ENCODE measurements around the gene IQCM.
"Not testable (repeated sequence)": the region's sequence is repeated elsewhere in the genome, so short reads cannot be mapped to it uniquely, and the experiment has no call there.

The IQCM gene

GRCh38 chr4:149555146-149555545 is 260.5 kb downstream of the IQCM start:
- DNase-seq = no peak

GRCh38 chr4:149553959-149554520 is 261.6 kb downstream of the IQCM start:
- DNase-seq = no peak

DNA sequence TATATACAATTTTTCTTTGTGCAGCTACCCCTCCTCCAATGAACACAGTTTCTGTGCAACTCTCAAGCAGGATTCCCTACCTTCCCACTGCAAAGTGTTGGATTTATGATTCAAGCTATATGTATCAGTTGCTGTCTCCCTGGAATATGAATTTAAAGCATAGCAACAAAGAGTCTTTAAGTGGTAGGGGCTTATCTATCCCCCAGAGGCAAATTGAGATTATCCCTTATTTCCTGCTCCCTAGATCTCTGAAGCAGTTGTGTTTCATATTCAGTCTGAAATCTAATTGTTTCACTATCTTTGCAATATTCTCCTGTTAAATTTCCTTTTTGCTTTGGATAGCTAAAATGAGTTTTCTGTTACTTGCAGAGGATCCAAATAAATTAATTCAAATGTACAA is 263.0 kb downstream of the IQCM start:
- DNase-seq = no peak

DNA sequence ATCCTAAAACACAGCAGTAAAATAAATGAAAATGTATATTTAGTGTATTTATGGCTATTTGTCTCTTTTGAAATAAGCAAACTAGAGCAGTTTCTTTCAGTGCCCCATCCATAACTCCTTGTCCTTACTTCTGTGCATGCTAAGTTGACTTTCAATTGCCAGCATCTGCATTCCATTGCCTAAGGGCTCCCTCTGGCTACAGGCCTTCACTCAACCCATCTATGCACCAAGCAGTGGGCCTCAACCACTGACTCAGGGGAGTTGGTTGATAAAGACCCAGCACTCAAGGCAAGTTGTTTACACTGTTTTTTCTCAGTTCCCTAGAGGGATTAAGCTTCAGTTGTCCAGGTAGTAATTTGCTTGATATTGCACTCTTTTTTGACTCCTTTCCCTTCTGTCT is 265.7 kb downstream of the IQCM start:
- DNase-seq = no peak

DNA sequence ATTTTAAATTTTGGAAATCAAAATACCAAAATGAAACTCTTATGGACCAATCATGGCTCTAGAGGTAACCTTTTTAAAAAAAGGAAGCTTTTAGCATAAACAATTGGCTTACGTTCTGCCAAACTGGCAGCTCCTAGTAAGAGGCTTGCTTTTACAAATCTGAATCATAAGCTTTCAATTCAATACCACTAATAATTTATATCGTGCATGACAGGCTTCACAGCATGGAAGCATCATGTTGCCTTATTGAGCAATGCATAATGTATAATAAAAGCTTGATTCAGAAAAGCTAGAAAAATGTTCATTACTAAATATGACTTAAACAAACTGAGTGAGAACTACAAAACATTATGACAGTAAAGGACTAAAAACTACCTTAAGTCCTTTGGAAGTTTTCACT is 280.9 kb downstream of the IQCM start:
- no peak for DNase-seq

DNA sequence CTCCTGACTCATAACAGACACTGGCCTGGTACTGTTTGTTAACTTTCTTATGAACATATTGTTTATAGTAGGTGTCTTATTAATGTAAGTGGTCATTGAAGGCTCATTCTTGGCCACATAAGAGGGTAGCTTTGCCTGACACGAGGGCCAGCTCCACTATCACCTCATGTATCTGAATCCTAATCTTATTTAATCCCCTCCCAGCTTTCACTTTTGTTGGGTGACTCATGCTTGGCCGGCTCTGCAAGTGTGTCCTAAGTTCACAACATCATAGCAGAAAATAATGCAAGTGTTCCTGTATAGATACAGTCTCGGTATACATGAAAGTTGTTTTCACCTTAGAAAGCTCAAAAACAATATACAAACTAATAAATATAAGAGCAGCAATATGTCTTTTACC is 283.8 kb downstream of the IQCM start:
- DNase-seq = no peak

DNA sequence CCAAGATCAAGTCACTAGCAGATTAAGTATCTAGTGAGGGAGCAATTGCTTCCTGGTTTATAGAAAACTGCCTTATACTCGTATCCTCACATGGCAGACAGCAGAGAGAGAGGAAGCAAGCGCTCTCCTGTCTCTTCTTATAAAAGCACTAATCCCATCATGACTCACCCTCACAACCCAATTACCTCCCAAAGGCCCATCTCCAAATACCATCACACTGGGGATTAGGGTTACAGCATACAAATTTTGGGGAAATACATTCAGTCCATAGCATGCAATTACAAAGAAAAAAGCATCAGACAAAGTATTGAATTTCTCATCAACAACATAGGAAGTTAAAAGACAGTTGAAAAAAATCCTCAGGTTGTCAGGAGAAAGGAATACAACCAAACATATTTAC is 292.6 kb downstream of the IQCM start:
- DNase-seq = no peak

- DNase-seq = no peak
Measured at GRCh38 chr4:149521611-149522425, 293.8 kb downstream of the IQCM start.

DNA sequence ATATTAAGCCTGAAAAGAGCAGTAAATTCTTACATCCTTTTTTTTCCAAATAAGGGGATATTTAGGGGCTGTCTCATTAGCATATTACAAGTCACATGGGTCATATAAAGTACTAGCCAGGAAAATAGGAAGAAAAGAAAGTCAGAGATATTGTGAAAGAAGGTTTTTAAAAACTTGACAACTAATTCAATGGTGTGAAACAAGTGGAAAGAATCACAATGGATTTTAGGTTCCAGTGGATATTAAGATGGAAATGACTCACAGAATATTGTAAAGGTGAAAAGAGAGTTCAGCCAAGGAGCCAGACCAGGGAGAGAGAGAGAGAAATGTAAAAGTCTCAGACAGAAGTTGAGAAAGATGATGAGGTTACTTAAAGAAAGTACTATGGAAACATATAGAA is 297.2 kb downstream of the IQCM start:
- no peak for DNase-seq

DNA sequence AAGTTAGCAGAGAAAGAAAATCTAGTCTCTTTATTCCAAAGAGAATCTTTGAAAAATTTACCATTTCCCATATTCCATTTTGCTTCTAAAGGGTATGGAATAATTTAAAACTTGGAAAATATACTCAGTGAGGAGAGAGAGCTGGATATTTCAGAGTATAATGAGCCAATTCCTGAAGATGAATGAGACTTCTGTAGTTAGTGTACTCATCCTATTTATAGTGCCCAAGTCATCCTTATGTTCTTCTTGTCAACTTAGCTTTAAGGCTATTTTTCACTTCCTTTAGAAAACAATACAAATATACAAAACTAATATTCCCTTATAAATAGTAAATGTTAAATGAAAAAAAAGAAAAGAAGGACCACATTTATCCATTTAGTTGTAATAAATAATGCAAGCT is 302.6 kb downstream of the IQCM start:
- DNase-seq = no peak

- no peak for DNase-seq
Measured at GRCh38 chr4:149512501-149512900, 303.1 kb downstream of the IQCM start.

GRCh38 chr4:149511558-149512298 is 303.9 kb downstream of the IQCM start:
- DNase-seq = no peak

- DNase-seq = not testable (repeated sequence)
Measured at GRCh38 chr4:149507309-149507708, 308.3 kb downstream of the IQCM start.

GRCh38 chr4:149500806-149501205 is 314.8 kb downstream of the IQCM start:
- no peak for DNase-seq

GRCh38 chr4:149499726-149500125 is 315.9 kb downstream of the IQCM start:
- DNase-seq = no peak

DNA sequence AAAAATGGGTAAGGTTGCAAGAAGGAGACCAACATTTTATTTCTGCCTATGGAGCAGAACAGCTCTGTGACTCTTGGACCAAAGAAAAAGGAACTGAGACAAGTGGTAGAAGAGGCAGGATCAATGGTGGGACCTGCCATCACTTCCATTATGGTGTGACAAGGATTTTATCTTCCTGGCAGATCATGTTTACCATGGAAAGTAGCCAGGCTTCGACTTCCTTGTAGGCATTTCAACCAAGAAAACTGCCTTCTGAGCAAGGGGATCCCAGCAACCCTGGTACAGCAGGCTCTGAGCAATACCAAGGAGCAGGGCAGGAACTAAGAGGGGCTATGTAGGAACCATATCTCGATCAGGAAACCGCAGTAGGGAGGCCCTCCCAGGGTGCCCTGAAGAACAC is 317.4 kb downstream of the IQCM start:
- DNase-seq = no peak

DNA sequence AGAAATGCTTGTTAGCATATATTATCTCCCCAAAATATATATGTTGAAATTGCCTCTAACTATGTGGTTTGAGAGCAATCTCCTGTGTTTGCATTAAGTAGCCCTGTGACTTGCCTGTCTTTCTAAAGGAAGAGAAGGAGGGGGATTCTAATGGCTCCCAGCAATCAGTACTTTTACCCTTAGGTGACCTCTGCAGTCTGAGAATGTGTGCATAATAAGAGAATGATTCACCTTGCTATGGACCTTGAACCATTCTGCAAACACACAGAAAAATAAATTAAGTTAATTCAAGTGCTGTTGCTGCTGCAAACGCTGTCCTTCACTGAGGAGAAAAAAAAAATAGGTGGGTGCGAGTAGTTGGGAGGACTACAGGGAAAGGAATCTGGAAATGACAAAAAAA is 322.2 kb downstream of the IQCM start:
- no peak for DNase-seq

DNA sequence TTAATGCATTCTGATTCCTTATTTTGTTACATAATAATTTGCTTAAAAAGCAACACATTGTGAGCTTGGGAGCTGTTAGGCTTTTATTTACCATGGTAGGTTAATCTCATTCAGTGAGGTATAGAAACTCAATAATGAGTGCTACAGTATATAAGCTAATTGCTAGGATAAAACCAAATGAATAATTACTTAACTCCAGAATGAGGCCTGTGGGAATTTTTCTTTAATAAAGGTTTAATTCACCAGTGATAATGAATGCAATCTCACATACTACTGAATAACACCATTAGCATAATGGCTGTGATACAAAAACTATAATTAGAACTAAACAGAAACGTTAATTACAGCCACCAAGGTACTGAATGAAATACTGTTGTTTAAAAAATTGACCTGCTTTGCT is 326.3 kb downstream of the IQCM start:
- DNase-seq = no peak

DNA sequence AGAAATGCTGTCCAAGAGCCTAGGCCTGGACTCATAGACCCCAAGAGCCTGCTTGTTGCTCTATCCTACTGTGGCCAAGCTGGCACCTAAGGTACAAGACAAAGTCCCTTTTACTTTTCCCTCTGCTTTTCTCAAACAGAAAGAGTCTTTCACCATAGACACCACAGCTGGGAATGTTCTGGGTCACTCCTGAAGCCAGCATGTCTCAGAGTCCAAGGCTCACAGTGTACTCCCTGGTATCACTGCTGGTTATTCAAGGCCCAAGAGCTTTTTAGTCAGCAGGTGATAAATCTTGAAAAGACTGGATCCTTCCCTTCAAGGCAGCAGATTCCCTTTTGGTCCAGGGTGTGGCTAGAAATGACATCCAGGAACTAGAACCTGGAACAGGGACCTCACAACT is 328.8 kb downstream of the IQCM start:
- DNase-seq = no peak

- DNase-seq = not testable (repeated sequence)
Measured at GRCh38 chr4:149468669-149469068, 347.0 kb downstream of the IQCM start.

DNA sequence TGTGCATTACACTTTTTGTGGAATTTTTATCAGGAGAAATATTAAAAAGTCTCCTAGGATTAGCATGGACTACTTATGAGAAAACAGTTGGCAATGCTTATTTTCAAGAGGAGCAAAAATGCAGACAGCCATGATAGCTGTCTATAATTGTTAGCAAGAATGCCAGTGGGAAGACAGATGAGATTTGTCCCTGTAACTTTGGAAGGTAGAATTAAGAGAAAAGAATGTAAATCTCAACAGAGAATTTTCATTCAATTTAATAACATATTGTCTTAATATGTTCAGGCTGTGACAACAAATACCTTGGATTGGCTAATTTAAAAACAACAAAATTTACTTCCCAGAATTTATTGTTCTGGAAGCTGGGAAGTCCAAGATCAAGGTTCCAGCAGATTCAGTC is 349.2 kb downstream of the IQCM start:
- no peak for DNase-seq

DNA sequence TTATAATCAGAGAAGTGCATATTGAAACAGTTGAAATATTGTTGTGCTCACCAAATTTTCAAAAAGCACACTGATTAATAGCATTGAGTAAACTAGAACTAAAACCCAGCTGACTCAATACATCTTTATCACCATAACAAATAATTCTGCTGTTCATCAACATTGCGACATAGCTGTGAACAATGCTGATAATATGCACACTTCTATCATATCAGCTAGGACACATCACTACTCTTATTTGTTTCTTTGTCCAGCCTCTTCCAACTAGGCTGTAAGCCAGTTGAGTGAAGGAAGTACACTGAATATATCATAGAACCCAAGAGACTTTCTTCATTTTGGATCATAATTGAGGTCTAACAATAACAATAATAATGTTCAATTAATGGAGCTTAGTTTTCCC is 349.7 kb downstream of the IQCM start:
- DNase-seq = no peak

GRCh38 chr4:149443537-149443936 is 372.1 kb downstream of the IQCM start:
- no peak for DNase-seq

DNA sequence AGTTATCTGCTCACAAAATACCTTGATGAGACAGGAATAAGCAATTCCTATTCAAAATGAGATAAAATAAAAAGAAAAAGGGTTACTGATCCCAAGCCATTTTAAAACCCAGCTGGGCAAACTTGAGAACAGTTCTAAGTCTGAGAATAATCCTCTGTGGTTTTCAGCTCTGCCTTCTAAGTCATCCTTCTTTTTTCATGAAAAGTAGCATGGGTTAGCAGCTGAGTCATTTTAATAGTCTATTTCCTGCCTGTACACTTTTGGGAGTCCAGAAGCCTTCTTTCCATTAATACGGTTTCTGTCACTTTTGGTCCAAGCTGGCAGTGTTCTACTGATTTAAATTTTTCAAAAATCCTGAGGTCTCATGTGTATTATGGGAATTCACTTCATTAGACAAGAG is 374.3 kb downstream of the IQCM start:
- DNase-seq = no peak
